ENCODE results near the gene NTM. TPM values are rescaled to one million over a fixed set of nuclear protein-coding genes. Genes with fewer than 3 reads are reported as not detected.

Gene NTM
- total RNA-seq, 1 experiment from 2014 or later = 16.4 TPM

DNA sequence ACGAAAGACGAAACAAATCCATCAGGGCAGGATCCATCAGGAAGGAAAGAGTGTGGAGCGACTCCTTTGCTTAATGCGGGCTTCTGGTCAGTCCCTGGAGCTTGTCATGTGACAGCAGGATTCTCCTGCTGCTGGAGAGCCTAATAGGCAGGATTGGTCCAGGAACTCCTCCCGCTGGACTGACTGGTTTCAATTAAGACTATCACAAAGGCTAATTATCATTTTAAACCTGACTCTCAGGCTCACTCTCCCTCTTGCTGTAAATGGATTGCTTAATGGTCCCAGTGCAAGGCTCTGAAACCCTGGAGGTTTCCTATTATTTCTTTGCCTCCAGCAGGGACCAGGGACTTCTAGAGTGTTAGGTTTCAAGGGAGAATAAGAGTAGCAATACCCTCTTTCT is 493.8 kb downstream of the NTM start:
- H3K4me1 Mint-ChIP-seq = peaks cover 65% of the 10 kb centered on the region
- CTCF ChIA-PET = interaction anchor here (1.0 to 2.6 kb wide), 4 partner anchors 116 to 448 kb away, joined by 3 to 11 read pairs (median 4); no protein-coding TSS in a partner anchor
- H3K27me3 Mint-ChIP-seq (ENCODE audit: low read depth) = no peaks in the 10 kb centered on the region

DNA sequence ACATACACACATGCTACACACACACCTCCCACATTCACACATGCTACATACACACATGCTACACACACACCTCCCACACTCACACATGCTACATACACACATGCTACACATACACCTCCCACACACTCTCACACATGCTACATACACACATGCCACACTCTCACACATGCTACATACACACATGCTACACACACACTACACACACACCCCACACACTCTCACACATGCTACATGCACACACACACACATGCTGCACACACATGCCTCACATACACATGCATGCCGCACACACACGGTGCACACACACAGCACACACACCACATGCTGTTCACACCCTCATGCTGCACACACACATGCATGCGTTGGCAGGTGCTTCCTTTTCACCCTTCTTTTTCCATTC is 495.4 kb downstream of the NTM start:
- POLR2A ChIA-PET = no interaction called here
- no peak for DNase-seq (ENCODE audit: low spot score)
- TF ChIP-seq TEAD1 (CRISPR knock-in tag; IDR thresholded peaks at IDR 0.05) = peak; percentile 13; the same call in 1 of the 2 replicates
- no peak for TF ChIP-seq FOXP1 (CRISPR knock-in tag; IDR thresholded peaks at IDR 0.05; ENCODE audit: borderline replicate concordance)
- no peak for TF ChIP-seq NR1H2 (CRISPR knock-in tag; IDR thresholded peaks at IDR 0.05)
- no peak for TF ChIP-seq CBFB (CRISPR knock-in tag; IDR thresholded peaks at IDR 0.05; ENCODE audit: low read depth)
- Mint-ChIP-seq H3K9me3 (no peaks in the 10 kb centered on the region), H3K4me3 (no peak overlapping the region), H3K27ac (peak overlapping the region; percentile 79), H3K27me3 (ENCODE audit: low read depth) (no peaks in the 10 kb centered on the region), H3K36me3 (no peaks in the 10 kb centered on the region), H3K4me1 (peaks cover 71% of the 10 kb centered on the region)
- CTCF ChIA-PET = interaction anchor here (0.9 to 7.2 kb wide), 21 partner anchors 8 to 1198 kb away, joined by 3 to 142 read pairs (median 4); no protein-coding TSS in a partner anchor
- no peak for ATAC-seq

More for the DNA sequence above, 493.8 kb downstream of the NTM start:
- POLR2A ChIA-PET = no interaction called here
- TF ChIP-seq, protein P1, sequence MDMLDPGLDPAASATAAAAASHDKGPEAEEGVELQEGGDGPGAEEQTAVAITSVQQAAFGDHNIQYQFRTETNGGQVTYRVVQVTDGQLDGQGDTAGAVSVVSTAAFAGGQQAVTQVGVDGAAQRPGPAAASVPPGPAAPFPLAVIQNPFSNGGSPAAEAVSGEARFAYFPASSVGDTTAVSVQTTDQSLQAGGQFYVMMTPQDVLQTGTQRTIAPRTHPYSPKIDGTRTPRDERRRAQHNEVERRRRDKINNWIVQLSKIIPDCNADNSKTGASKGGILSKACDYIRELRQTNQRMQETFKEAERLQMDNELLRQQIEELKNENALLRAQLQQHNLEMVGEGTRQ (CRISPR knock-in tag; IDR thresholded peaks at IDR 0.05) = peak; percentile 77
- no peak for TF ChIP-seq ZNF425 (CRISPR knock-in tag; conservative IDR thresholded peaks at IDR 0.05)
- peak; percentile 46 for ATAC-seq
- Mint-ChIP-seq H3K27ac (0 out of 2 replicates have a peak overlapping the region, but pooled peaks have one; percentile 24), H3K9me3 (no peaks in the 10 kb centered on the region), H3K36me3 (no peaks in the 10 kb centered on the region), H3K4me3 (no peak overlapping the region)
- no peak for DNase-seq (ENCODE audit: low spot score)

DNA sequence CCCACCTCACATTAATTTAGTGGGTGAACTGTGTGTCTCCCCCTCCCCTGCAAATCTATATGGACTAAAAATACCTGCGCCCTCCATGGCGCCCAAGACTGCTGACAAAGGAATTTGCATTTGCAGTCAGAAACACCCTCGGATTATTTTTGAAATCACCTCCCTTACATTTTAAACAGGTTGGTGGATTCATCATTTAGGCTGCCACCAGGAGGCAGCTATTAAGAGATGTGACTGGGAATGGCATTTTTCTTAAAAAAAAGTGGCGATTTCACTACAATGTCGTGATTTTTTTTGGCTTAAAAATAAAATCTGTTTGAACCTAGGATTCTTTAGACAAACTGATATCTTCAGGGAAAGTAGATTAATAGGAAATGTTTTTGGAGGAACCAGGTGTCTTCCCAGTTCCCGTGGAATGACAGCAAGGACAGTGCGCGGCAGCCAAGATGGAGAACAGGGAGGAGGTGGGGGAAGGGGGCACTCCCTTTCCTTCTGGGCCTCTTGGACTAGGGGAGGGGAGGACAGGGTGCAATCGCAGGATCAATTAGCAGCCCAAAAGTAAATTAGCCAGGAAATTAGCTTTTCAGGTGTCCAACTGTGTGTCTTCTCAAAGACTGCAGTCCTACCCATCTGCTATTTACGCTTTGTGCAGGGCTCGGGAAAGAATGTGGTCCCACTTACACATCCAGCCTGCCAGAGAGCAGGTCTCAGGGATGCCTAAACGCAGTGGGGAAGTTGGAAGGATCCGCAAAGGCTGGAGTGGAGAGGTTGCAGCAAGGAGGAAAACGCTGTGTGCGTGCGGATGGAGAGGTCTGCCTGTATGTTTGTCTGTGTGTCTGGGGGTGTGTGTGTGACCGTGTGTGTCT is 496.4 kb downstream of the NTM start:
- DNase-seq (ENCODE audit: low spot score) (no peak), ATAC-seq (peak; percentile 24)
- Mint-ChIP-seq H3K36me3 (no peaks in the 10 kb centered on the region), H3K4me3 (no peak overlapping the region), H3K9me3 (no peaks in the 10 kb centered on the region), H3K27me3 (ENCODE audit: low read depth) (no peaks in the 10 kb centered on the region), H3K27ac (peak overlapping the region; percentile 69; the same call in 1 of the 2 replicates), H3K4me1 (peaks cover 64% of the 10 kb centered on the region)
- CTCF ChIA-PET = interaction anchor here (0.9 to 7.2 kb wide), 25 partner anchors 9 to 1197 kb away, joined by 3 to 142 read pairs (median 6); no protein-coding TSS in a partner anchor
- TF ChIP-seq ATF1 (CRISPR knock-in tag; IDR thresholded peaks at IDR 0.05) = no peak
- no peak for TF ChIP-seq CREM (CRISPR knock-in tag; IDR thresholded peaks at IDR 0.05)
- TF ChIP-seq ZNF121 (CRISPR knock-in tag; IDR thresholded peaks at IDR 0.05) = no peak
- no peak for TF ChIP-seq ZNF138 (CRISPR knock-in tag; conservative IDR thresholded peaks at IDR 0.05)
- no peak for TF ChIP-seq ELF4 (CRISPR knock-in tag; IDR thresholded peaks at IDR 0.05; ENCODE audit: low read depth)
- TF ChIP-seq SMAD3 (CRISPR knock-in tag; IDR thresholded peaks at IDR 0.05; ENCODE audit: borderline replicate concordance) = no peak
- TF ChIP-seq HMGA2 (CRISPR knock-in tag; IDR thresholded peaks at IDR 0.05) = no peak
- TF ChIP-seq, protein P2, sequence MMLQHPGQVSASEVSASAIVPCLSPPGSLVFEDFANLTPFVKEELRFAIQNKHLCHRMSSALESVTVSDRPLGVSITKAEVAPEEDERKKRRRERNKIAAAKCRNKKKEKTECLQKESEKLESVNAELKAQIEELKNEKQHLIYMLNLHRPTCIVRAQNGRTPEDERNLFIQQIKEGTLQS (CRISPR knock-in tag; conservative IDR thresholded peaks at IDR 0.05) = no peak
- POLR2A ChIA-PET = no interaction called here
